ENCODE results near the gene TEP1.

GRCh38 chr14:20417250-20418186 lies 4.2 kb upstream of the TEP1 start:
- TF ChIP-seq CTCF (IDR thresholded peaks at IDR 0.05) (no peak), POLR2A (IDR thresholded peaks at IDR 0.05) (no peak)
